Heart left ventricle (tissue), 16 donors: ENCODE results near the gene MAGI2. TPM values are rescaled to one million over a fixed set of nuclear protein-coding genes. Genes with fewer than 3 reads are reported as not detected.
A peak's percentile ranks its signal among the peaks of the same experiment; 100 is the strongest.

Experiments
- ATAC-seq, 4 donors: fragments of 200-7000 bp; cut with Tn5 transposase; one replicate each; pipeline ENCODE4 v1.9.1; 2020 to 2022; ENCODE audit warnings: moderate library complexity in 4 of 4, mild to moderate bottlenecking in 3 of 4, moderate number of reproducible peaks in 1 of 4
- DNase-seq, 5 donors: peaks; one replicate each; pipeline ENCODE4 v3.0.0-alpha.2; 2020
- H3K27ac ChIP-seq, 12 donors: fragments of 200-600 bp; sonication (generic) in 4 of 12; one replicate each; pipeline versions ENCODE4 v1.5.0 to v1.8.0; 2016 to 2022; ENCODE audit warnings: mild to moderate bottlenecking in 2 of 12
- H3K27me3 ChIP-seq, 9 donors: fragments of 200-600 bp; sonication (generic) in 2 of 9; one replicate each; pipeline versions ENCODE4 v1.5.1 to v1.8.0; 2016 to 2022; ENCODE audit warnings: mild to moderate bottlenecking in 3 of 9
- H3K36me3 ChIP-seq, 9 donors: fragments of 200-600 bp; sonication (generic) in 2 of 9; one replicate each; pipeline versions ENCODE4 v1.5.0 to v1.8.0; 2018 to 2022; ENCODE audit warnings: mild to moderate bottlenecking in 2 of 9
- H3K4me1 ChIP-seq, 12 donors: fragments of 200-600 bp; sonication (generic) in 4 of 12; one replicate each; pipeline versions ENCODE4 v1.5.0 to v1.8.0; 2016 to 2022; ENCODE audit warnings: mild to moderate bottlenecking in 3 of 12
- H3K4me3 ChIP-seq, 12 donors: fragments of 200-600 bp; sonication (generic) in 4 of 12; one replicate each; pipeline versions ENCODE4 v1.5.0 to v1.8.0; 2017 to 2022; ENCODE audit warnings: mild to moderate bottlenecking in 9 of 12, moderate library complexity in 4 of 12
- H3K9me3 ChIP-seq, 12 donors: fragments of 200-600 bp; sonication (generic) in 4 of 12; one replicate each; pipeline versions ENCODE4 v1.5.0 to v1.8.0; 2016 to 2022; ENCODE audit warnings: mild to moderate bottlenecking in 1 of 12
- CTCF ChIP-seq, 12 donors: fragments of 200-600 bp; sonication (generic) in 4 of 12; IDR thresholded peaks; one replicate each; pipeline versions ENCODE4 v1.5.0 to v1.8.0; 2018 to 2022; ENCODE audit warnings: antibody characterized with exemption in 12 of 12, mild to moderate bottlenecking in 5 of 12
- POLR2A ChIP-seq, 2 donors: fragments of 450-650 bp; IDR thresholded peaks; one replicate each; pipeline ENCODE4 v1.6.1; 2017; ENCODE audit warnings: antibody characterized with exemption in 2 of 2, mild to moderate bottlenecking in 2 of 2, moderate library complexity in 2 of 2
- WGBS, 4 donors: extraction: QIAGEN DNeasy Blood & Tissue Kit in 2 of 4; methylation state at CpG; one replicate each; pipeline versions ENCODE4 v1.1.5 to v1.1.7; 2013 to 2018; 5-methylcytosine and 5-hydroxymethylcytosine counted together
- intact Hi-C, 10 donors: fragments of 100-400 bp; cut with DNase I; formaldehyde crosslinking; loops; one replicate each; pipeline versions ENCODE4 v1.11.1 to v1.14.2; 2022
- polyA plus RNA-seq, 2 donors: library from polyadenylated mRNA; stranded (reverse); fragments of 200-250 nt; gene quantifications; one replicate each; pipeline ENCODE4 v1.2.3, GENCODE V29; 2013
- total RNA-seq, 9 donors: library from RNA; depleted of rRNA in 2 of 9; stranded (reverse); fragments of >200 nt in 2 of 9; fragmentation: NEBNext Ultra II Directional in 3 of 9; extraction: Animal tissue kit (Norgen Biotek cat#: 25700) in 3 of 9; gene quantifications; one replicate each; pipeline versions ENCODE4 v1.1.0 to v1.2.4, GENCODE V29; 2016 to 2023
- donor health status: ischemic (EF 13 %, LVEDD 7.1; RV severe dilation, severe dysfunction).
- donor health status: healthy with polysubstance abuse.
- donor health status: DM: no; HTN: yes; CAD: no.
- donor health status: DM: no; HTN: no; CAD: no.
- donor health status: ischemic (EF 25% LVEDD 6.9; RV normal size, moderate dysfunction).
- donor health status: ischemic (EF 25% LVEDD 5.7; RV mildly dilated, moderate dysfunction).
- donor health status: healthy.
- donor health status: DM: yes; HTN: yes; CAD: no.
- donor health status: ischemic (EF 35%, LVEDD 5.7; RV mildly dilated, moderate dysfunction).
- donor health status: nonischemic (EF 11% LVEDD 7.7; RV severe dilation, severe dysfunction).
- donor health status: DM: yes; HTN: yes; CAD: no.
- donor health status: PGD.
- donor health status: ischemic (EF 29% LVEDD 5.4; RV normal size, mild dysfunction).
- donor health status: nonischemic (EF 23%, LVEDD 6.1; RV moderate dilation, normal function).

The MAGI2 gene
- total and polyA plus RNA-seq, 11 donors = 1.1 to 6.8 (median 3.8) TPM

GRCh38 chr7:78041423-78041822, 1412.0 kb downstream of the MAGI2 start:
- Histone ChIP-seq H3K4me1 (peaks cover 0 to 6% (median 0%) of the 10 kb centered on the region in 12 donors), H3K36me3 (no peaks in the 10 kb centered on the region), H3K27ac (no peak overlapping the region), H3K9me3 (no peaks in the 10 kb centered on the region), H3K27me3 (no peaks in the 10 kb centered on the region), H3K4me3 (no peak overlapping the region)
- TF ChIP-seq CTCF (IDR thresholded peaks at IDR 0.05) = no peak
- TF ChIP-seq POLR2A (IDR thresholded peaks at IDR 0.05) = no peak
- no peak for DNase-seq
- WGBS, 4 donors = 86 to 95% (median 94%) methylated on average over 3 of the region's 3 CpGs
- ATAC-seq = no peak
- intact Hi-C loops = no loop called here

- H3K9me3 ChIP-seq = no peaks in the 10 kb centered on the region
- TF ChIP-seq CTCF (IDR thresholded peaks at IDR 0.05) (peak; percentile 55 to 78 (median 64)), POLR2A (IDR thresholded peaks at IDR 0.05) (no peak)
- no peak overlapping the region for H3K4me3 ChIP-seq
- no peaks in the 10 kb centered on the region for H3K36me3 ChIP-seq
- 43 to 54% (median 45%) methylated on average over 19 to 40 of the region's 40 CpGs for WGBS, 4 donors
- H3K27ac ChIP-seq = no peak overlapping the region
- H3K4me1 ChIP-seq = peaks cover 0 to 6% (median 0%) of the 10 kb centered on the region in 12 donors
- intact Hi-C loops = loop anchor here in 1 of 10 donors (1.0 kb wide), 1 partner anchor 21 kb away; no protein-coding TSS in a partner anchor
- DNase-seq = peak in 4 of 5 donors; percentile 10 to 71 (median 31)
- H3K27me3 ChIP-seq = no peaks in the 10 kb centered on the region
- ATAC-seq = peak in 3 of 4 donors; percentile 50 to 75 (median 69)
Observed at GRCh38 chr7:78039790-78040776, 1413.4 kb downstream of the MAGI2 start.

GRCh38 chr7:78038465-78039080, 1414.9 kb downstream of the MAGI2 start:
- Histone ChIP-seq H3K27ac (no peak overlapping the region), H3K4me3 (no peak overlapping the region), H3K27me3 (no peaks in the 10 kb centered on the region), H3K9me3 (no peaks in the 10 kb centered on the region), H3K36me3 (no peaks in the 10 kb centered on the region), H3K4me1 (peaks cover 0 to 6% (median 0%) of the 10 kb centered on the region in 12 donors)
- DNase-seq (no peak), ATAC-seq (no peak)
- TF ChIP-seq POLR2A (IDR thresholded peaks at IDR 0.05) = no peak
- TF ChIP-seq CTCF (IDR thresholded peaks at IDR 0.05) = no peak
- intact Hi-C loops = no loop called here
- WGBS, 4 donors = 73 to 82% (median 77%) methylated on average over 7 of the region's 7 CpGs

DNA sequence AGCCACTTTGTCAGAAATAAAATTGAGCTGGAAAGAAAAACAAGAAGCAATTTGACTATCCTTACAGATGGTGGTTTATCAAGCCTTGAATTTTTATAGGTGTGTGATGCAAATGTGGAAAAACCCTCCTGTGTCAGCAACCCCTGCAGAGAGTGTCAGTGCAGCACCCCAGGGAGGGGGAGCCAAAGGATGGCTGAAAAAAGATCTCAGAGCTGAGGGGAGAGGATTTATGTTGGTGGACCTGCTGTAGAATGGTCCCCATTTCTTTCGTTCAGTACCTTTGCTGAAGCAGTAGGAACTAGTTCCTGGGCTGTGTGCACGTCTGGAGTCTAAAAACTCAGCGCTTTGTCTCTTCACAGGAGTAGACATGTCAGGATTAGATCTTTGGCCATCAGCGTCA, 1415.9 kb downstream of the MAGI2 start:
- Histone ChIP-seq H3K27me3 (no peaks in the 10 kb centered on the region), H3K4me1 (peaks cover 0 to 6% (median 0%) of the 10 kb centered on the region in 12 donors), H3K4me3 (no peak overlapping the region), H3K36me3 (no peaks in the 10 kb centered on the region), H3K27ac (no peak overlapping the region), H3K9me3 (no peaks in the 10 kb centered on the region)
- 72 to 84% (median 75%) methylated on average over 4 of the region's 4 CpGs for WGBS, 4 donors
- intact Hi-C loops = no loop called here
- TF ChIP-seq CTCF (IDR thresholded peaks at IDR 0.05) = no peak
- no peak for TF ChIP-seq POLR2A (IDR thresholded peaks at IDR 0.05)
- ATAC-seq (no peak), DNase-seq (no peak)
